IMR-90 (cell line): ENCODE results near the gene LCA5L. TPM values are rescaled to one million over a fixed set of nuclear protein-coding genes. Genes with fewer than 3 reads are reported as not detected.
"Not testable (repeated sequence)": the region's sequence is repeated elsewhere in the genome, so short reads cannot be mapped to it uniquely, and the experiment has no call there.

Source experiments
- ATAC-seq: fragments of 200-7000 bp; cut with Tn5 transposase; 2 replicates; pipeline ENCODE4 v1.9.1; 2020; ENCODE audit warnings: low read depth, mild to moderate bottlenecking, moderate library complexity
- BruUV-seq: library from RNA; stranded (reverse); fragments of 400-500 nt; replicated peaks from 2 replicates; lab custom pipeline; 2021; lab: Mats Ljungman, UMichigan
- CTCF ChIA-PET: fragments of 300-600 bp; formaldehyde crosslinking; extraction: SDS; loops from one replicate; lab custom pipeline; 2021; ENCODE audit warnings: antibody characterized with exemption; lab: Yijun Ruan, JAX
- POLR2A ChIA-PET: fragments of 300-600 bp; sonication (Branson Sonifier 250); formaldehyde crosslinking; loops from one replicate; lab custom pipeline; 2022; ENCODE audit warnings: antibody characterized with exemption; ENCODE audit not compliant: unreplicated experiment; lab: Charles Lee
- DNase-seq: peaks from one replicate; pipeline ENCODE4 v3.0.0; 2013
- H2AFZ ChIP-seq: replicated peaks from 2 replicates; pipeline ENCODE3; 2013; ENCODE audit warnings: low read length, mild to moderate bottlenecking; ENCODE audit not compliant: poor library complexity
- H2AK5ac ChIP-seq: 2 replicates; pipeline ENCODE4 v1.6.1; 2013; ENCODE audit warnings: low read depth, low read length, inconsistent platforms
- H2AK9ac ChIP-seq: replicated peaks from 2 replicates; pipeline ENCODE3; 2013; ENCODE audit warnings: mild to moderate bottlenecking, low read depth, low read length, moderate library complexity; ENCODE audit not compliant: poor library complexity
- H2BK120ac ChIP-seq: 2 replicates; pipeline ENCODE4 v1.6.1; 2013; ENCODE audit warnings: low read depth, low read length, inconsistent platforms
- H2BK15ac ChIP-seq: 3 replicates; pipeline ENCODE4 v1.6.1; 2013; ENCODE audit warnings: low read depth, low read length, inconsistent platforms
- H2BK20ac ChIP-seq: 2 replicates; pipeline ENCODE4 v1.6.1; 2013; ENCODE audit warnings: low read depth, mild to moderate bottlenecking, inconsistent platforms, low read length, moderate library complexity
- H2BK5ac ChIP-seq: 2 replicates; pipeline ENCODE4 v1.6.1; 2013; ENCODE audit warnings: mild to moderate bottlenecking, low read depth, low read length, inconsistent platforms; ENCODE audit not compliant: poor library complexity, severe bottlenecking
- H3K14ac ChIP-seq: replicated peaks from 2 replicates; pipeline ENCODE4 v1.6.1; 2013; ENCODE audit warnings: low read depth, low read length, inconsistent platforms
- H3K18ac ChIP-seq: 2 replicates; pipeline ENCODE4 v1.6.1; 2013; ENCODE audit warnings: low read depth, low read length, control low read depth
- H3K23ac ChIP-seq: 2 replicates; pipeline ENCODE4 v1.6.1; 2013; ENCODE audit warnings: low read depth, low read length, inconsistent platforms
- H3K27ac ChIP-seq: 2 replicates; pipeline ENCODE4 v1.5.1; 2013; ENCODE audit warnings: mild to moderate bottlenecking, control low read depth, low read length; ENCODE audit not compliant: insufficient read depth
- H3K27me3 ChIP-seq: 2 replicates; pipeline ENCODE4 v1.6.1; 2013; ENCODE audit warnings: low read length; ENCODE audit not compliant: control insufficient read depth, insufficient read depth
- H3K36me3 ChIP-seq: 2 replicates; pipeline ENCODE4 v1.6.1; 2013; ENCODE audit warnings: low read length, mixed read lengths; ENCODE audit not compliant: control insufficient read depth, insufficient read depth
- H3K4ac ChIP-seq: 2 replicates; pipeline ENCODE4 v1.6.1; 2013; ENCODE audit warnings: low read depth, low read length, inconsistent platforms
- H3K4me1 ChIP-seq: 2 replicates; pipeline ENCODE4 v1.6.1; 2013; ENCODE audit warnings: low read length, mixed read lengths; ENCODE audit not compliant: control insufficient read depth, insufficient read depth
- H3K4me2 ChIP-seq: 2 replicates; pipeline ENCODE4 v1.6.1; 2013; ENCODE audit warnings: low read depth, mild to moderate bottlenecking, control low read depth, low read length, moderate library complexity
- H3K4me3 ChIP-seq: 2 replicates; pipeline ENCODE4 v1.5.1; 2013; ENCODE audit warnings: low read depth, mild to moderate bottlenecking, control low read depth, low read length, moderate library complexity; ENCODE audit not compliant: insufficient read depth
- H3K56ac ChIP-seq: 2 replicates; pipeline ENCODE4 v1.6.1; 2013; ENCODE audit warnings: low read length, inconsistent platforms; ENCODE audit not compliant: insufficient read depth; ENCODE audit errors: extremely low read depth
- H3K79me1 ChIP-seq, 2 experiments: 2 replicates each; pipeline ENCODE4 v1.6.1; 2013; ENCODE audit warnings: low read length in 2 of 2, inconsistent platforms in 1 of 2, low read depth in 1 of 2
- H3K9ac ChIP-seq: 2 replicates; pipeline ENCODE4 v1.6.1; 2013; ENCODE audit warnings: low read depth, low read length, control low read depth
- H3K9me1 ChIP-seq: 2 replicates; pipeline ENCODE4 v1.6.1; 2013; ENCODE audit warnings: low read length, inconsistent platforms; ENCODE audit not compliant: insufficient read depth
- H3K9me3 ChIP-seq: 2 replicates; pipeline ENCODE4 v1.6.1; 2013; ENCODE audit warnings: low read length; ENCODE audit not compliant: control insufficient read depth, insufficient read depth
- H4K20me1 ChIP-seq: 2 replicates; pipeline ENCODE4 v1.6.1; 2013; ENCODE audit warnings: low read length, inconsistent platforms; ENCODE audit not compliant: insufficient read depth
- H4K5ac ChIP-seq: 2 replicates; pipeline ENCODE4 v1.6.1; 2013; ENCODE audit warnings: mild to moderate bottlenecking, low read depth, low read length, control low read depth
- H4K8ac ChIP-seq, 2 experiments: 2 replicates each; pipeline ENCODE4 v1.6.1; 2013; ENCODE audit warnings: low read depth in 2 of 2, low read length in 2 of 2, control low read depth in 1 of 2, inconsistent platforms in 1 of 2
- H4K91ac ChIP-seq: 2 replicates; pipeline ENCODE4 v1.6.1; 2013; ENCODE audit warnings: low read depth, low read length, inconsistent platforms; ENCODE audit not compliant: insufficient read depth
- MAFK ChIP-seq: IDR thresholded peaks from 2 replicates; pipeline ENCODE4 v1.6.1; 2012; ENCODE audit warnings: low read depth, low read length, improper control_type of control experiment
- MAZ ChIP-seq: IDR thresholded peaks from 2 replicates; pipeline ENCODE4 v1.6.1; 2012; ENCODE audit warnings: low read depth, mild to moderate bottlenecking, low read length, improper control_type of control experiment, moderate library complexity, borderline replicate concordance
- POLR2A ChIP-seq: IDR thresholded peaks from 2 replicates; pipeline ENCODE4 v1.6.1; 2012; ENCODE audit warnings: mild to moderate bottlenecking, low read depth, low read length
- WGBS, 2 experiments: methylation state at CpG; one replicate each; pipeline versions ENCODE4 v1.1.5 to v1.1.7; 2013; ENCODE audit warnings: missing lambda C conversion rate in 2 of 2; ENCODE audit not compliant: insufficient read length in 1 of 2; ENCODE audit errors: extremely low coverage in 2 of 2; 5-methylcytosine and 5-hydroxymethylcytosine counted together
- dilution Hi-C: fragments of 300-500 bp; cut with HindIII; formaldehyde crosslinking; loops from one replicate; pipeline ENCODE4 v1.14.3; 2018; ENCODE audit warnings: low sequenced_read_pairs; ENCODE audit not compliant: unreplicated experiment
- in situ Hi-C: fragments of 300-500 bp; cut with MboI; formaldehyde crosslinking; loops from 3 replicates; pipeline ENCODE4 v1.14.3; 2019; ENCODE audit warnings: low sequenced_read_pairs, inconsistent platforms, mixed read lengths
- intact Hi-C: fragments of 100-400 bp; cut with micrococcal nuclease; formaldehyde crosslinking; loops from 2 replicates; pipeline ENCODE4 v1.10.0; 2022
- polyA plus RNA-seq, 3 experiments: library from polyadenylated mRNA; depleted of rRNA; stranded (reverse); fragments of >200 nt; gene quantifications; 2 replicates each; pipeline ENCODE4 v1.2.3, GENCODE V29; 2012; ENCODE audit warnings: low replicate concordance in 1 of 3
- total RNA-seq: library from RNA; depleted of rRNA; stranded (reverse); fragments of >200 nt; gene quantifications from 2 replicates; pipeline ENCODE4 v1.2.3, GENCODE V29; 2012

LCA5L gene
- total and polyA plus RNA-seq, 2 of the 4 experiments (the other 2 are of a cell fraction): 0.18 to 0.26 TPM

DNA sequence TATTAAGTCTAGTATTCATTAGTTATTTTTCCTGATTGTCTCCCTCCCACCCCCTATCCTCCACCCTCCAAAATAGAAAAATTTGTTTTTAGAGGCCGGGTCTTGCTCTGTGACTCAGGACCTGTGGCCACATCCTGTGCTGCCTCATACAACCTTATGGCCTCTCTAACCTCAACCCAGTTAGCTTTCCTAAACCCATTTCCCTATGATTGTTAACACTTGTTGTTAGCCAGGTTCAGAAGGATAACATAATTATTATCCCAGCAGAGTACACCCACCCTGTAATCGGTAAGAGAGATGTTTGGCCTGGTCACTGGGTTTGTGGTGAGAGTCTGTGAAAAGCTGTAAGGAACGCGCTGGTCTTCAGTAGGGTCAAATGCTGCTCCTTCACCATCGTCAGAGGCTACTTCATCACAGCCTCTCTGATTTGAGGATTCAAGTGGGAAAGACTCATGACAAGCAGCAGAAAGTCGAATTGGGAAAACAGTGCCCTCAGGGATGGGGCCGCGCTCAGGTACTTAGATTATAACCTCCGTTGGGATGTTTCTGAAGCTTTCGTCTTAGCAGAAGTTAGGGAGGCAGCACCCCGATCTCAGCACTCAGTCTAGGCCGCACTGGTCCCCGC, 60.8 kb downstream of the LCA5L start:
- Histone ChIP-seq H3K18ac (no peak overlapping the region), H3K4ac (peak overlapping the region; percentile 72; the same call in 1 of the 2 replicates), H3K36me3 (no peaks in the 10 kb centered on the region; the same call in 1 of the 2 replicates), H2AK9ac (peak overlapping the region; percentile 68), H3K23ac (peak overlapping the region; percentile 63), H3K4me2 (no peak overlapping the region), H2BK20ac (peak overlapping the region; percentile 29; the same call in 1 of the 2 replicates), H4K91ac (no peak overlapping the region), H3K56ac (no peak overlapping the region), H4K8ac (peak overlapping the region; percentile 34 to 39; a peak in 2 of 4 replicates), H2BK120ac (peak overlapping the region; percentile 37; the same call in 1 of the 2 replicates), H3K27ac (no peak overlapping the region), H3K27me3 (no peaks in the 10 kb centered on the region), H3K9ac (no peak overlapping the region), H2BK5ac (no peak overlapping the region), H4K5ac (no peak overlapping the region), H3K4me1 (peaks cover 17% of the 10 kb centered on the region), H3K4me3 (no peak overlapping the region), H3K9me3 (no peaks in the 10 kb centered on the region), H3K9me1 (peaks cover 18% of the 10 kb centered on the region), H2BK15ac (no peak overlapping the region), H2AK5ac (peak overlapping the region; percentile 23; the same call in 1 of the 2 replicates), H4K20me1 (peaks cover 11% of the 10 kb centered on the region), H3K79me1 (peaks cover 25 to 71% of the 10 kb centered on the region in 2 experiments), H2AFZ (peak overlapping the region; percentile 26), H3K14ac (0 out of 2 replicates have a peak overlapping the region, but pooled peaks have one; percentile 34)
- 67% methylated on average over 3 of the region's 13 CpGs; no CpG with 5 or more reads in 1 of the 2 experiments for WGBS, 2 experiments
- ChIA-PET CTCF (interaction anchor here (0.7 kb wide), 1 partner anchor 46 kb away, joined by 3 read pairs; no protein-coding TSS in a partner anchor), POLR2A (no interaction called here)
- TF ChIP-seq MAZ (no peak), MAFK (no peak), POLR2A (no peak)
- BruUV-seq: no TSS peak
- dilution Hi-C loops: no loop called here
- peak; percentile 55 for DNase-seq
- ATAC-seq: no peak
- in situ Hi-C loops: loop anchor here (5.0 kb wide), 1 partner anchor 67 kb away; no protein-coding TSS in a partner anchor
- intact Hi-C loops: loop anchor here (5.0 to 10.0 kb wide), 2 partner anchors 202 to 880 kb away; partner anchors contain the start of gene PSMG1

DNA sequence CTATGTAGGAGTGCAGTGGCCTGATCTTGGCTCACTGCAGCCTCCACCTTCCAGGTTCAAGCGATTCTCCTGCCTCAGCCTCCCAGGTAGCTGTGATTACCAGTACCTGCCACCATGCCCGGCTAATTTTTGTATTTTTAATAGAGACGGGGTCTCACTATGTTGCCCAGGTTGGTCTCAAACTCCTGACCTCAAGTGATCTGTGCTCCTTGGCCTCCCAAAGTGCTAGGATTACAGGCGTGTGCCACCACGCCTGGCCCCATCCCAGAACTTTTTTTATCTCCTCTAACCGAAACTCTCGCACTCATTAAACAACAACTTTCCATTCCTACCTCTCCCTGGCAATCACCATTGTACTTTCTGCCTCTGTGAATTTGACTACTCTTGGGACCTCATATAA, 63.5 kb downstream of the LCA5L start:
- H2BK5ac ChIP-seq, in situ Hi-C loops, H4K5ac ChIP-seq, H2BK20ac ChIP-seq, H4K8ac ChIP-seq, H3K23ac ChIP-seq, DNase-seq, H2AK9ac ChIP-seq, H3K4me2 ChIP-seq, H2AK5ac ChIP-seq, H2AFZ ChIP-seq, H3K9ac ChIP-seq, H3K4me3 ChIP-seq, CTCF ChIA-PET, BruUV-seq, H3K27me3 ChIP-seq, H3K4ac ChIP-seq, H3K27ac ChIP-seq, H3K56ac ChIP-seq, dilution Hi-C loops, H3K18ac ChIP-seq, H2BK120ac ChIP-seq, H4K91ac ChIP-seq, H4K20me1 ChIP-seq, H2BK15ac ChIP-seq, H3K9me3 ChIP-seq, H3K36me3 ChIP-seq, H3K14ac ChIP-seq, ATAC-seq: not testable (repeated sequence)
- peaks cover 19 to 45% of the 10 kb centered on the region in 2 experiments for H3K79me1 ChIP-seq
- peaks cover 14% of the 10 kb centered on the region for H3K9me1 ChIP-seq
- peaks cover 12% of the 10 kb centered on the region for H3K4me1 ChIP-seq
- intact Hi-C loops: loop anchor here (10.0 kb wide), 1 partner anchor 877 kb away; no protein-coding TSS in a partner anchor
- POLR2A ChIA-PET: interaction anchor here (0.8 kb wide), 1 partner anchor 30 kb away, joined by 3 read pairs; no protein-coding TSS in a partner anchor
- 100% methylated on average over 1 to 2 of the region's 7 CpGs for WGBS, 2 experiments
